ENCODE data around the gene CUL4A. TPM values are rescaled to one million over a fixed set of nuclear protein-coding genes. Genes with fewer than 3 reads are reported as not detected.

CUL4A gene
- total RNA-seq, 4 donors from 2014 or later, result 104 to 144 (median 107) TPM

DNA sequence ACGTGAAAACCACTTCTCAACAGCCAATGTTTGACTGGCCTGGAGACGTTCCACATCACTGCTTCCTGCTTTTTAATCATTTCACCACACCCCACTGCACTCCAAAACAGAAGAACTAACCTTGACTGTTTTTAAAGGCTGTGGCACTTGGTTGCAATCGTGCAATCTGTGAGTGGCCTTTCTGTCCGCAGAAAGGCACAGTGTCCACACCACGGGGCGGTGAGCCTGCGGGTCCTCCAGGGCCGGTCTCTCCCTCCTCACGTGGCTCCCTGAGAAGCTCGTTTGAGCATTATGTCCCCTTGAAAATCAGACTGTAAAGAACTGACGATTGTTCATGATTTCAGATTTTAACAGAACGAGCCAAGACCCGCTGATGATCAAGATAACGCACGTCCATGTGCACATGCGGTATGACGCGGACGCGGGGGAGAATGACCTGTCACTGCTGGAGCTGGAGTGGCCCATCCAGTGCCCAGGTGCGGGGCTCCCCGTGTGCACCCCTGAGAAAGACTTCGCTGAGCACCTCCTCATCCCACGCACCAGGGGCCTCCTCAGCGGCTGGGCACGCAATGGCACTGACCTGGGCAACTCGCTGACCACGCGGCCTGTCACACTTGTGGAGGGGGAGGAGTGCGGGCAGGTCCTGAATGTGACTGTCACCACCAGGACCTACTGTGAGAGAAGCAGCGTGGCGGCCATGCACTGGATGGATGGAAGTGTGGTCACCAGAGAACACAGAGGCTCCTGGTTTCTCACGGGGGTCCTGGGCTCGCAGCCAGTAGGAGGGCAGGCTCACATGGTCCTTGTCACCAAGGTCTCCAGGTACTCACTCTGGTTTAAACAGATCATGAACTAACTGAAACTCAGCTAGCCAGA lies 37.9 kb upstream of the CUL4A start:
- TF ChIP-seq POLR2A (IDR thresholded peaks at IDR 0.05) (no peak), EP300 (IDR thresholded peaks at IDR 0.05) (no peak), POLR2AphosphoS5 (IDR thresholded peaks at IDR 0.05) (no peak)
- TF ChIP-seq, protein P1, sequence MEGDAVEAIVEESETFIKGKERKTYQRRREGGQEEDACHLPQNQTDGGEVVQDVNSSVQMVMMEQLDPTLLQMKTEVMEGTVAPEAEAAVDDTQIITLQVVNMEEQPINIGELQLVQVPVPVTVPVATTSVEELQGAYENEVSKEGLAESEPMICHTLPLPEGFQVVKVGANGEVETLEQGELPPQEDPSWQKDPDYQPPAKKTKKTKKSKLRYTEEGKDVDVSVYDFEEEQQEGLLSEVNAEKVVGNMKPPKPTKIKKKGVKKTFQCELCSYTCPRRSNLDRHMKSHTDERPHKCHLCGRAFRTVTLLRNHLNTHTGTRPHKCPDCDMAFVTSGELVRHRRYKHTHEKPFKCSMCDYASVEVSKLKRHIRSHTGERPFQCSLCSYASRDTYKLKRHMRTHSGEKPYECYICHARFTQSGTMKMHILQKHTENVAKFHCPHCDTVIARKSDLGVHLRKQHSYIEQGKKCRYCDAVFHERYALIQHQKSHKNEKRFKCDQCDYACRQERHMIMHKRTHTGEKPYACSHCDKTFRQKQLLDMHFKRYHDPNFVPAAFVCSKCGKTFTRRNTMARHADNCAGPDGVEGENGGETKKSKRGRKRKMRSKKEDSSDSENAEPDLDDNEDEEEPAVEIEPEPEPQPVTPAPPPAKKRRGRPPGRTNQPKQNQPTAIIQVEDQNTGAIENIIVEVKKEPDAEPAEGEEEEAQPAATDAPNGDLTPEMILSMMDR (IDR thresholded peaks at IDR 0.05), result no peak
- Histone ChIP-seq H3K27ac (no peak overlapping the region), H3K9me3 (peaks cover 0 to 5% (median 0%) of the 10 kb centered on the region in 3 donors), H3K4me1 (no peaks in the 10 kb centered on the region), H3K27me3 (no peaks in the 10 kb centered on the region), H3K4me3 (no peak overlapping the region), H3K36me3 (peaks cover 0 to 71% of the 10 kb centered on the region in 2 donors)
- 89 to 96% methylated on average over 5 to 15 of the region's 34 CpGs for WGBS, 2 donors (ENCODE audit: low coverage in 1 of 2)
- no peak for ATAC-seq

DNA sequence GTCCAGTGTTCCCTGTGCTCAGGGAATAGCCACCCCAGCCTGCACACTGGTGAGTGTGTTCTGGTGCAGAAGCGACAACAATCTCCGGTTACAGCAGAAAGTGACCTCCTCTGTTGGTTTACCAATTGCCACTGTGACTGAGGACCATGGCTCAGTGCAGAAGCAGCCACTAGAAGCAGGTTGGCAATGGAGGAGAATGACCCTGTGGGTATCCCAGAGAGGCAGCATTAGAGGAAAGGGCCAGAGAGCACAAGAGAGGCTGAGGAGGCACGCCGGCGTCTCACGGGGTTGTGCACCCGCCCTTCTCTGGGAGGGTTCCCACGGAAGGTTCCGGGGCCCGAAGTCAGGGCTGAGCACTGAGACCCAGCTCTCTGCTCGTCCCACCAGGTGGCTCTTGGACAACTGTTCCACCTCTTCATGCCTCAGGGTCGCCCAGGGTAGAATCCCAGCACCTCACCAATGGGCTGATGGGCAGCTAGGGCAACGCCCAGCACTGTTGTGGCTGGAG lies 36.9 kb upstream of the CUL4A start:
- H3K27ac ChIP-seq, result no peak overlapping the region
- no peak for TF ChIP-seq EP300 (IDR thresholded peaks at IDR 0.05)
- no peak for TF ChIP-seq POLR2A (IDR thresholded peaks at IDR 0.05)
- TF ChIP-seq, protein P1 (IDR thresholded peaks at IDR 0.05), result no peak
- no peak for TF ChIP-seq POLR2AphosphoS5 (IDR thresholded peaks at IDR 0.05)
- no peak overlapping the region for H3K4me3 ChIP-seq
- 92% methylated on average over 10 of the region's 13 CpGs; no CpG with 5 or more reads in 1 of the 2 donors for WGBS, 2 donors (ENCODE audit: low coverage in 1 of 2)
- no peaks in the 10 kb centered on the region for H3K27me3 ChIP-seq
- no peaks in the 10 kb centered on the region for H3K4me1 ChIP-seq
- H3K36me3 ChIP-seq, result peaks cover 0 to 81% of the 10 kb centered on the region in 2 donors
- ATAC-seq, result no peak
- peaks cover 0 to 5% (median 0%) of the 10 kb centered on the region in 3 donors for H3K9me3 ChIP-seq

DNA sequence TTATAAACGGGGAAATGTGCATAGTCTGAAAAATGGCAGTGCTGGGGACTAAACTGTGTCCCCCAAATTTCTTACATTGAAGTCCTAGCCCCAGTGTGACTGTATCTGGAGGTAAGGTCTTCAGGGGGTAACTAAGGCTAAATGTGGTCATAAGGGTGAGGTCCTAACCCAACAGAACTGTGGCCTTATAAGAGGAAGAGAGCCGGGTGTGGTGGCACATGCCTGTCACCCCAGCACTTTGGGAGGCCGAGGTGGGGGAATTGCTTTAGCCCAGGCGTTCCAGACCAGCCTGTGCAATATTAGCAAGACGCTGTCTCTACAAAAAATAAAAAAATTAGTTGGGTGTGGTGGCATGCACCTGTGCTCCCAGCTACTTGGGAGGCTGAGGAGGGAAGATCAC lies 33.1 kb upstream of the CUL4A start:
- Histone ChIP-seq H3K4me3 (no peak overlapping the region), H3K36me3 (peaks cover 0 to 98% of the 10 kb centered on the region in 2 donors), H3K4me1 (no peaks in the 10 kb centered on the region), H3K27me3 (no peaks in the 10 kb centered on the region), H3K27ac (no peak overlapping the region), H3K9me3 (no peaks in the 10 kb centered on the region)
- 93 to 100% methylated on average over 1 to 3 of the region's 5 CpGs for WGBS, 2 donors (ENCODE audit: low coverage in 1 of 2)
- no peak for ATAC-seq
- TF ChIP-seq POLR2A (IDR thresholded peaks at IDR 0.05) (no peak), EP300 (IDR thresholded peaks at IDR 0.05) (no peak), POLR2AphosphoS5 (IDR thresholded peaks at IDR 0.05) (no peak)
- TF ChIP-seq, protein P1 (IDR thresholded peaks at IDR 0.05), result no peak

DNA sequence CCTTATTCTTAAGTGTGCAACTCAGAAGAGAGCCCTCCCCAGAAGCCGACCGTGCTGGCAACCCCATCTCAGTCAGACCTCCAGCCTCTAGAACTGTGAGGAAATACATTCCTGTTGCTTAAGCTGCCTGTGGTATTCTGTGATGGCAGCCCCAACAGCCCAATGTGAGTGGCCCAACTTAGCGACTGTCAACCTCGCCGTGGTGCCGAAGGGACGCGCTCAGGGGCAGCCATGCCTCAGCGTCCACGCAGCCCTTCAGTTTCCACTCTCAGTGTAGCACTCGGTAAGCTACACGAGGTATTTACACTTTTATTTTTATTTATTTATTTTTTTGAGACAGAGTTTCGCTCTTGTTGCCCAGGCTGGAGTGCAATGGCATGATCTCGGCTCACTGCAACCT lies 32.6 kb upstream of the CUL4A start:
- Histone ChIP-seq H3K36me3 (peaks cover 0 to 98% of the 10 kb centered on the region in 2 donors), H3K9me3 (no peaks in the 10 kb centered on the region), H3K27ac (no peak overlapping the region), H3K4me3 (no peak overlapping the region), H3K27me3 (no peaks in the 10 kb centered on the region), H3K4me1 (no peaks in the 10 kb centered on the region)
- 94 to 95% methylated on average over 4 to 11 of the region's 14 CpGs for WGBS, 2 donors (ENCODE audit: low coverage in 1 of 2)
- no peak for ATAC-seq
- no peak for TF ChIP-seq EP300 (IDR thresholded peaks at IDR 0.05)
- TF ChIP-seq, protein P1 (IDR thresholded peaks at IDR 0.05), result no peak
- no peak for TF ChIP-seq POLR2AphosphoS5 (IDR thresholded peaks at IDR 0.05)
- no peak for TF ChIP-seq POLR2A (IDR thresholded peaks at IDR 0.05)
